Neural cell (in vitro differentiated cells): ENCODE measurements around the gene CAPNS1. TPM values are rescaled to one million over a fixed set of nuclear protein-coding genes. Genes with fewer than 3 reads are reported as not detected.

Experiments used
- H2AFZ ChIP-seq: fragments of 200-600, 300-800 bp; sonication (generic), shearing (Covaris generic); 2 replicates; pipeline ENCODE4 v1.6.0; 2014; ENCODE audit warnings: low read depth, mild to moderate bottlenecking, antibody characterized with exemption, low read length, moderate library complexity
- H3F3A ChIP-seq: fragments of 200-600 bp; shearing (Covaris generic); 2 replicates; pipeline ENCODE4 v1.6.1; 2016; ENCODE audit warnings: mild to moderate bottlenecking, moderate library complexity, mixed read lengths, antibody characterized with exemption, low read length; ENCODE audit not compliant: insufficient read depth, poor library complexity, severe bottlenecking
- H3K27ac ChIP-seq: fragments of 200-600, 300-800 bp; sonication (generic), shearing (Covaris generic); 2 replicates; pipeline ENCODE4 v1.5.1; 2014; ENCODE audit warnings: mild to moderate bottlenecking, low read length, moderate library complexity
- H3K27me3 ChIP-seq: fragments of 300-800, 200-600 bp; sonication (generic), shearing (Covaris generic); 2 replicates; pipeline ENCODE4 v1.6.0; 2014; ENCODE audit warnings: mild to moderate bottlenecking, low read depth, low read length, moderate library complexity; ENCODE audit not compliant: insufficient read depth
- H3K36me3 ChIP-seq: fragments of 300-800, 200-600 bp; sonication (generic), shearing (Covaris generic); 2 replicates; pipeline ENCODE4 v1.5.1; 2014; ENCODE audit warnings: mild to moderate bottlenecking, antibody characterized with exemption, low read length, moderate library complexity; ENCODE audit not compliant: insufficient read depth
- H3K4me2 ChIP-seq: fragments of 300-800, 200-600 bp; sonication (generic), shearing (Covaris generic); 2 replicates; pipeline ENCODE4 v1.6.0; 2014; ENCODE audit warnings: mild to moderate bottlenecking, low read length
- H3K4me3 ChIP-seq: fragments of 300-800, 200-600 bp; sonication (generic), shearing (Covaris generic); 2 replicates; pipeline ENCODE4 v1.5.1; 2014; ENCODE audit warnings: mild to moderate bottlenecking, low read length, moderate library complexity
- H3K79me2 ChIP-seq: fragments of 200-600 bp; shearing (Covaris generic); replicated peaks from 2 replicates; pipeline ENCODE4 v1.6.0; 2014; ENCODE audit warnings: mild to moderate bottlenecking, low read length, moderate library complexity; ENCODE audit not compliant: insufficient read depth
- H3K9ac ChIP-seq: fragments of 300-800, 200-600 bp; sonication (generic), shearing (Covaris generic); 2 replicates; pipeline ENCODE4 v1.6.1; 2016; ENCODE audit warnings: mild to moderate bottlenecking, low read length, mixed read lengths
- H3K9me2 ChIP-seq: fragments of 200-600 bp; shearing (Covaris generic); 2 replicates; pipeline ENCODE4 v1.6.1; 2016; ENCODE audit warnings: mild to moderate bottlenecking, low read length, mixed read lengths; ENCODE audit not compliant: insufficient read depth
- H3K9me3 ChIP-seq: fragments of 200-600, 300-800 bp; sonication (generic), shearing (Covaris generic); 2 replicates; pipeline ENCODE4 v1.6.1; 2016; ENCODE audit warnings: mild to moderate bottlenecking, mixed run types, low read length, moderate library complexity, mixed read lengths
- H4K20me1 ChIP-seq: fragments of 200-600 bp; shearing (Covaris generic); 2 replicates; pipeline ENCODE4 v1.6.1; 2016; ENCODE audit warnings: mild to moderate bottlenecking, mixed run types; ENCODE audit not compliant: insufficient read depth
- EP300 ChIP-seq: fragments of 450-650 bp; conservative IDR thresholded peaks from 2 replicates; pipeline ENCODE4 v1.6.1; 2014; ENCODE audit warnings: antibody characterized with exemption, mild to moderate bottlenecking, moderate library complexity; ENCODE audit not compliant: poor library complexity, severe bottlenecking
- EZH2 ChIP-seq: fragments of 200-600, 300-800 bp; shearing (Covaris generic), sonication (generic); IDR thresholded peaks from 2 replicates; pipeline ENCODE4 v1.6.1; 2014; ENCODE audit warnings: antibody characterized with exemption, low read length, borderline replicate concordance, mild to moderate bottlenecking; ENCODE audit not compliant: insufficient read depth, poor library complexity, severe bottlenecking
- MXI1 ChIP-seq: fragments of 450-650 bp; conservative IDR thresholded peaks from 2 replicates; pipeline ENCODE4 v1.6.1; 2014; ENCODE audit warnings: antibody characterized with exemption, mild to moderate bottlenecking; ENCODE audit not compliant: poor library complexity, severe bottlenecking
- POLR2AphosphoS5 ChIP-seq: IDR thresholded peaks from 2 replicates; pipeline ENCODE4 v1.6.1; 2012
- RAD21 ChIP-seq: fragments of 450-650 bp; conservative IDR thresholded peaks from 2 replicates; pipeline ENCODE4 v1.6.1; 2014; ENCODE audit warnings: antibody characterized with exemption, mild to moderate bottlenecking, moderate library complexity
- SMC3 ChIP-seq: fragments of 450-650 bp; conservative IDR thresholded peaks from 2 replicates; pipeline ENCODE4 v1.6.1; 2014; ENCODE audit warnings: antibody characterized with exemption, mild to moderate bottlenecking, moderate library complexity; ENCODE audit not compliant: poor library complexity
- TAF1 ChIP-seq: IDR thresholded peaks from 2 replicates; pipeline ENCODE4 v1.6.1; 2012; ENCODE audit warnings: low read depth
- polyA plus RNA-seq: library from polyadenylated mRNA; depleted of rRNA; stranded (reverse); fragments of >200 nt; gene quantifications from 2 replicates; pipeline ENCODE4 v1.2.3, GENCODE V29; 2014
- TF ChIP-seq, protein P1 (sequence below): IDR thresholded peaks from 2 replicates; pipeline ENCODE4 v1.6.1; 2012; ENCODE audit warnings: borderline replicate concordance
- TF ChIP-seq, protein P2 (sequence below): fragments of 450-650 bp; IDR thresholded peaks from 2 replicates; pipeline ENCODE4 v1.5.1; 2014; ENCODE audit warnings: antibody characterized with exemption, mild to moderate bottlenecking, moderate library complexity; ENCODE audit not compliant: poor library complexity, severe bottlenecking

CAPNS1 gene
- polyA plus RNA-seq, 1 donor from 2014 or later = 67.3 TPM

DNA sequence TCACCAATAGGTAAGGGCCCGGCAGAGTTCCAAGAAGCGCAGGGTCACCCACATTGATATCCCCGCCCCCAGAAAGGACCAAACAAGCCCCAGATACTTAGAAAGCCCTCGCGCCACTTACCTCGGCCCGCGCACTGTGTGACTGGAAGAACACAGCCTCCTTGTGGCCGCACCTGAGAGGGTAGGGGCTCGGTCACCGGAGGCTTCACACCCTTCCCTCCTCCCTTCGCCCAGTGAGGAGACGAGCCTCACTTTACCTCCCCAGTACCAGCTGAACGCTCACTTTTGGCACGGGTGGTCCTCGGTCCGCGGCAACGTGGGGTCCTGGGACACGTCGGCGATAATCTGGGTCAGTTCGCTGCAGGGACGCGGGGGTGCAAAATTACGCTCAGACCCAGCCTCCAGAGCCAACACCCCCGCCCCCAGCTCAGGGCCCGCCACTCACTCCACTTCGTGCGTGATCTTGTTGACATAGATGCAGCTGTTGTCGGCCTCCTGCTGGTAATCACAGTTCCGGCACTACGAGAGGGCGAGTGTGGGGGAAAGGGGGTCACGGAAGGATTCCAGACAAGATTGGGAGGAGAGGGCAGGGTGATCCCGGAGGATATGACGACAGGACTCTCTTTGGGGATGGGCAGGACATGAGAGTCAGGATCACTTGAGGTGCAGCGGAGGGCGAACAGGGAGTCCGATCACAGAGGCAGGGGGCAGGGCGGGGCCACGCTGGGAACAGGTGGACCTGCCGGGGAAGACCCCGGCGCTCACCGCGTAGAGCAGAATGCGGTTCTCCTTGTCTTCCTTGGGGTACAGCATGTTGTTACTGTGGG is 25.8 kb upstream of the CAPNS1 start:
- Histone ChIP-seq H3K79me2 (peaks cover 18% of the 10 kb centered on the region), H2AFZ (peak overlapping the region; percentile 1), H3K9me3 (no peaks in the 10 kb centered on the region), H4K20me1 (no peaks in the 10 kb centered on the region), H3K9me2 (no peaks in the 10 kb centered on the region), H3K27me3 (no peaks in the 10 kb centered on the region), H3K9ac (peak overlapping the region; percentile 80), H3K4me2 (peak overlapping the region; percentile 65), H3F3A (no peaks in the 10 kb centered on the region), H3K27ac (peak overlapping the region; percentile 82), H3K4me3 (peak overlapping the region; percentile 97), H3K36me3 (no peaks in the 10 kb centered on the region)
- TF ChIP-seq EP300 (no peak), EZH2 (no peak), POLR2AphosphoS5 (no peak), TAF1 (no peak), MXI1 (no peak), SMC3 (no peak), RAD21 (no peak)
- TF ChIP-seq, protein P1, sequence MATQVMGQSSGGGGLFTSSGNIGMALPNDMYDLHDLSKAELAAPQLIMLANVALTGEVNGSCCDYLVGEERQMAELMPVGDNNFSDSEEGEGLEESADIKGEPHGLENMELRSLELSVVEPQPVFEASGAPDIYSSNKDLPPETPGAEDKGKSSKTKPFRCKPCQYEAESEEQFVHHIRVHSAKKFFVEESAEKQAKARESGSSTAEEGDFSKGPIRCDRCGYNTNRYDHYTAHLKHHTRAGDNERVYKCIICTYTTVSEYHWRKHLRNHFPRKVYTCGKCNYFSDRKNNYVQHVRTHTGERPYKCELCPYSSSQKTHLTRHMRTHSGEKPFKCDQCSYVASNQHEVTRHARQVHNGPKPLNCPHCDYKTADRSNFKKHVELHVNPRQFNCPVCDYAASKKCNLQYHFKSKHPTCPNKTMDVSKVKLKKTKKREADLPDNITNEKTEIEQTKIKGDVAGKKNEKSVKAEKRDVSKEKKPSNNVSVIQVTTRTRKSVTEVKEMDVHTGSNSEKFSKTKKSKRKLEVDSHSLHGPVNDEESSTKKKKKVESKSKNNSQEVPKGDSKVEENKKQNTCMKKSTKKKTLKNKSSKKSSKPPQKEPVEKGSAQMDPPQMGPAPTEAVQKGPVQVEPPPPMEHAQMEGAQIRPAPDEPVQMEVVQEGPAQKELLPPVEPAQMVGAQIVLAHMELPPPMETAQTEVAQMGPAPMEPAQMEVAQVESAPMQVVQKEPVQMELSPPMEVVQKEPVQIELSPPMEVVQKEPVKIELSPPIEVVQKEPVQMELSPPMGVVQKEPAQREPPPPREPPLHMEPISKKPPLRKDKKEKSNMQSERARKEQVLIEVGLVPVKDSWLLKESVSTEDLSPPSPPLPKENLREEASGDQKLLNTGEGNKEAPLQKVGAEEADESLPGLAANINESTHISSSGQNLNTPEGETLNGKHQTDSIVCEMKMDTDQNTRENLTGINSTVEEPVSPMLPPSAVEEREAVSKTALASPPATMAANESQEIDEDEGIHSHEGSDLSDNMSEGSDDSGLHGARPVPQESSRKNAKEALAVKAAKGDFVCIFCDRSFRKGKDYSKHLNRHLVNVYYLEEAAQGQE = no peak
- TF ChIP-seq, protein P2, sequence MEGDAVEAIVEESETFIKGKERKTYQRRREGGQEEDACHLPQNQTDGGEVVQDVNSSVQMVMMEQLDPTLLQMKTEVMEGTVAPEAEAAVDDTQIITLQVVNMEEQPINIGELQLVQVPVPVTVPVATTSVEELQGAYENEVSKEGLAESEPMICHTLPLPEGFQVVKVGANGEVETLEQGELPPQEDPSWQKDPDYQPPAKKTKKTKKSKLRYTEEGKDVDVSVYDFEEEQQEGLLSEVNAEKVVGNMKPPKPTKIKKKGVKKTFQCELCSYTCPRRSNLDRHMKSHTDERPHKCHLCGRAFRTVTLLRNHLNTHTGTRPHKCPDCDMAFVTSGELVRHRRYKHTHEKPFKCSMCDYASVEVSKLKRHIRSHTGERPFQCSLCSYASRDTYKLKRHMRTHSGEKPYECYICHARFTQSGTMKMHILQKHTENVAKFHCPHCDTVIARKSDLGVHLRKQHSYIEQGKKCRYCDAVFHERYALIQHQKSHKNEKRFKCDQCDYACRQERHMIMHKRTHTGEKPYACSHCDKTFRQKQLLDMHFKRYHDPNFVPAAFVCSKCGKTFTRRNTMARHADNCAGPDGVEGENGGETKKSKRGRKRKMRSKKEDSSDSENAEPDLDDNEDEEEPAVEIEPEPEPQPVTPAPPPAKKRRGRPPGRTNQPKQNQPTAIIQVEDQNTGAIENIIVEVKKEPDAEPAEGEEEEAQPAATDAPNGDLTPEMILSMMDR = no peak

DNA sequence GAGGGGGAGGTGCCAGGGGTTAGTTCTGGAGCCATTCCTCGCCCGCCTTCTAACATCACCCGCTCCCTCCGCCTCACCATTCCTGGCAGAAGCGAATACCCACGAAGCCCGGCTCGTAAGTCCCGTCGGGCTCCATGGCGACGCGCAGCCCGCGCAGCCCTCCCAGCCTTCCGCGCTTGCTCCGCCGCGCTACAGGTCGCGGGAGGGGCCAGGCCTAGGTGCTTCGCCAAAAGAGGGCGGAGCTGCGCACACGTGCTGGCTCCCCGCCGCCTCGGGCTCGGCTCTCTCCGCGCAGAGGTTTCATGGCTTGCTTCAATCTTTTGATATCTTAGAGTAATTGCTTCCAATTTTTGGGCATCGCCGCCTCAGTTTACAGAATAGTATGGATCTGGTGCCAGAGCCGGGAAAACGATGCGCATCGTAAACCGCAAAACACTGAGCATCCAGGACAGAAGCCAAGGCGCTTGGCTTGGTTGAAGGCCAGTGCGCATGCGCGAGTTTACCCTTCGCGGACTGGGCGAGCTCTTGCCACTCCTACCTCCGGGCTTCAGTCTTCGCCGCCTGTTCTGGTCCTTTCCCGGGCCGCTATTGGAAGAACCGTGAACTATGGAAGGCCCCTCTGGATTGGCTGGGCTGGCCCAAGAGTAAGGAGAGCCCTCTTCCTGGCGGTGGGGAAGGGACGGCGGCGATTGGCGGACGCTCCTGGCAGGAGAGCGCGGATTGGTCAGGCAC is 25.0 kb upstream of the CAPNS1 start, which contains the start of gene POLR2I:
Gene POLR2I, minus strand, starts transcription at position 155 of the 732 bp plus-strand sequence. Its CDS starts 19 bp downstream, at position 136.
- no peaks in the 10 kb centered on the region for H3K9me2 ChIP-seq
- peak within 1 kb of the TSS; percentile 40 for H2AFZ ChIP-seq
- H3K27me3 ChIP-seq = no peaks in the 10 kb centered on the region
- peak within 1 kb of the TSS; percentile 83 for H3K9ac ChIP-seq
- H4K20me1 ChIP-seq = no peaks in the 10 kb centered on the region
- H3K79me2 ChIP-seq = peaks cover 18% of the 10 kb centered on the region
- H3K27ac ChIP-seq = peak within 1 kb of the TSS; percentile 82
- H3K4me2 ChIP-seq = peak within 1 kb of the TSS; percentile 76
- H3F3A ChIP-seq = no peaks in the 10 kb centered on the region
- H3K4me3 ChIP-seq = peak within 1 kb of the TSS; percentile 97
- no peaks in the 10 kb centered on the region for H3K36me3 ChIP-seq
- TF ChIP-seq POLR2AphosphoS5 = peak; percentile 60
- TF ChIP-seq, protein P2 = no peak
- TF ChIP-seq RAD21 = peak; percentile 34
- TF ChIP-seq TAF1 = peak; percentile 69
- TF ChIP-seq, protein P1 = peak; percentile 36
- peak; percentile 55 for TF ChIP-seq SMC3
- peak; percentile 36 for TF ChIP-seq EP300
- TF ChIP-seq EZH2 = no peak
- TF ChIP-seq MXI1 = peak; percentile 99
- no peaks in the 10 kb centered on the region for H3K9me3 ChIP-seq
